ENCODE data around the gene AQP12A. TPM values are rescaled to one million over a fixed set of nuclear protein-coding genes. Genes with fewer than 3 reads are reported as not detected.

AQP12A gene
- total RNA-seq, 2 experiments from 2014 or later = not detected

- H3K27me3 ChIP-seq (ENCODE audit: control insufficient read depth in 1 of 2, insufficient read depth in 2 of 2, low read length in 2 of 2) = peaks cover 0 to 12% of the 10 kb centered on the region in 2 experiments
Observed at GRCh38 chr2:240648155-240648649, 43.5 kb upstream of the AQP12A start.

GRCh38 chr2:240648650-240649275 lies 42.9 kb upstream of the AQP12A start:
- intact Hi-C loops (cut with DNase I, micrococcal nuclease) = no loop called here
- Mint-ChIP-seq H3K4me1 (ENCODE audit: low read depth) (no peaks in the 10 kb centered on the region), H3K27ac (no peak overlapping the region), H3K4me3 (no peak overlapping the region), H3K27me3 (peaks cover 27% of the 10 kb centered on the region), H3K36me3 (ENCODE audit: low read depth) (no peaks in the 10 kb centered on the region), H3K9me3 (no peaks in the 10 kb centered on the region)
- TF ChIP-seq CTCF (IDR thresholded peaks at IDR 0.05) = no peak
- DNase-seq (peak in 1 of 14 experiments; percentile 23), ATAC-seq (ENCODE audit: poor library complexity) (no peak)
- H3K36me3 ChIP-seq (ENCODE audit: insufficient read depth, low read length) = no peaks in the 10 kb centered on the region
- H3K27me3 ChIP-seq (ENCODE audit: control insufficient read depth in 1 of 2, insufficient read depth in 2 of 2, low read length in 2 of 2) = peaks cover 0 to 12% of the 10 kb centered on the region in 2 experiments
- peaks cover 16% of the 10 kb centered on the region for H3K4me1 ChIP-seq (ENCODE audit: insufficient read depth, low read length)
- CTCF ChIA-PET = interaction anchor here (1.5 kb wide), 1 partner anchor 69 kb away, joined by 4 read pairs; no protein-coding TSS in a partner anchor
- H3K9me3 ChIP-seq (ENCODE audit: control insufficient read depth in 1 of 2, insufficient read depth in 1 of 2, low read length in 2 of 2) = no peaks in the 10 kb centered on the region
- POLR2A ChIA-PET = no interaction called here
- no peak overlapping the region for H3K27ac ChIP-seq (ENCODE audit: low read depth in 1 of 2, low read length in 2 of 2)
- no peak overlapping the region for H3K4me3 ChIP-seq (ENCODE audit: low read length)

More at GRCh38 chr2:240648155-240648649, 43.5 kb upstream of the AQP12A start:
- no peaks in the 10 kb centered on the region for H3K9me3 Mint-ChIP-seq
- H3K27me3 Mint-ChIP-seq = peaks cover 27% of the 10 kb centered on the region
- CTCF ChIA-PET = interaction anchor here (1.5 kb wide), 1 partner anchor 68 kb away, joined by 4 read pairs; no protein-coding TSS in a partner anchor
- no peak overlapping the region for H3K27ac Mint-ChIP-seq
- DNase-seq (no peak), ATAC-seq (ENCODE audit: poor library complexity) (no peak)
- Histone ChIP-seq H3K4me3 (ENCODE audit: low read length) (no peak overlapping the region), H3K27ac (ENCODE audit: low read depth in 1 of 2, low read length in 2 of 2) (no peak overlapping the region), H3K9me3 (ENCODE audit: control insufficient read depth in 1 of 2, insufficient read depth in 1 of 2, low read length in 2 of 2) (no peaks in the 10 kb centered on the region), H3K4me1 (ENCODE audit: insufficient read depth, low read length) (peaks cover 16% of the 10 kb centered on the region), H3K36me3 (ENCODE audit: insufficient read depth, low read length) (no peaks in the 10 kb centered on the region)
- no peak for TF ChIP-seq CTCF (IDR thresholded peaks at IDR 0.05)
- POLR2A ChIA-PET = no interaction called here
- no peak overlapping the region for H3K4me3 Mint-ChIP-seq
- intact Hi-C loops (cut with DNase I, micrococcal nuclease) = no loop called here
- H3K36me3 Mint-ChIP-seq (ENCODE audit: low read depth) = no peaks in the 10 kb centered on the region
- no peaks in the 10 kb centered on the region for H3K4me1 Mint-ChIP-seq (ENCODE audit: low read depth)

GRCh38 chr2:240649331-240649730 lies 42.3 kb upstream of the AQP12A start:
- POLR2A ChIA-PET = no interaction called here
- no peak for TF ChIP-seq CTCF (IDR thresholded peaks at IDR 0.05)
- ATAC-seq (ENCODE audit: poor library complexity) (no peak), DNase-seq (no peak)
- Mint-ChIP-seq H3K4me1 (ENCODE audit: low read depth) (no peaks in the 10 kb centered on the region), H3K36me3 (ENCODE audit: low read depth) (no peaks in the 10 kb centered on the region), H3K27me3 (peaks cover 28% of the 10 kb centered on the region), H3K4me3 (no peak overlapping the region), H3K27ac (no peak overlapping the region), H3K9me3 (no peaks in the 10 kb centered on the region)
- H3K4me1 ChIP-seq (ENCODE audit: insufficient read depth, low read length) = peaks cover 16% of the 10 kb centered on the region
- no peak overlapping the region for H3K4me3 ChIP-seq (ENCODE audit: low read length)
- H3K27ac ChIP-seq (ENCODE audit: low read depth in 1 of 2, low read length in 2 of 2) = no peak overlapping the region
- no peaks in the 10 kb centered on the region for H3K9me3 ChIP-seq (ENCODE audit: control insufficient read depth in 1 of 2, insufficient read depth in 1 of 2, low read length in 2 of 2)
- CTCF ChIA-PET = interaction anchor here (1.5 kb wide), 1 partner anchor 70 kb away, joined by 4 read pairs; no protein-coding TSS in a partner anchor
- H3K36me3 ChIP-seq (ENCODE audit: insufficient read depth, low read length) = no peaks in the 10 kb centered on the region
- peaks cover 0 to 12% of the 10 kb centered on the region in 2 experiments for H3K27me3 ChIP-seq (ENCODE audit: control insufficient read depth in 1 of 2, insufficient read depth in 2 of 2, low read length in 2 of 2)
- intact Hi-C loops (cut with DNase I, micrococcal nuclease) = no loop called here
